C1 segment of cervical spinal cord (tissue), 14 donors: ENCODE data around the gene EXOC6B.

Experiments used
- DNase-seq, 14 donors: peaks; one replicate each; lab custom pipeline; 2025; lab: John Stamatoyannopoulos, UW

EXOC6B gene

DNA sequence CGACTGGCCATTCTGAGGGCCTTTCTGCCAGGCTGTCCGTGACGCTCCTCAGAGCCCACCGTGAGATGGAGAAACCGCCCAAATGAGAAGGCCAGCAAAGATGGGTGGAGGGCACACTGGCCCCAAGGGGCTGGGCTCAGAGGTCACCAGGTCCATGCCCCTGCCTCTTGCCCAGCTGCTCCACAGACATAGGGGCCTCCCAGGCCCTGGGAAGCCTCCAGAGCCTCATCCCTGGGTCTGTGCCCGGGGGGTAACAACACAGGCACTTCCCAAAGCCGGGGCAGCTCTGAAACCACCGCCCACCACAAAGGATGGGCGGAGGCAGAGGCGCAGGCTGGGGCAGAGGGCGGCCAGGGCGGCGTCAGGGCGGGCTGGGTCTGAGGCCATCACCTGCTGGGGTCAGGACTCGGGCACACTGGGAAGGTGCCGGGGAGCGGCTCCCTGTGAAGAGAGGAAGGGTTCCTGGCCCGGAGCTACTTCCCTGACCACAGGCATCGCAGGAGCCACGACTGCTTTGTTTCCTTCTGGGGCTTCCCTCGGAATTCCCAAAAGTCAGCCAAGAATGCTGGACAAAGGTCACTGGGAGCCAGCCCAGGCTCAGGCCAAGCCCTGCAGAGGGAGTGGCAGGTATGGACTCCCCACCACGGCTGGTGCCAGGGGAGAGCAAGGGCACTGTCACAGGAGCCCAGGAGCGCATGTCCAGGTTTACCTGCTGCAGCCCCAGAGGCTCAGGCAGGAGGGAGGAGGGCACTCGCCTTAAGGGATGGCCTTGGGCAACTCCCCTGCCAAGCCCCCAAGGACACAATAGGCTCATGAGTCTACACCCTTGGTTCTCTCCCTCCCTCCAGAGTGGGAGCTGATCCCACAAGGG lies 687.6 kb downstream of the EXOC6B start:
- peak in 1 of 14 donors; percentile 41 for DNase-seq

DNA sequence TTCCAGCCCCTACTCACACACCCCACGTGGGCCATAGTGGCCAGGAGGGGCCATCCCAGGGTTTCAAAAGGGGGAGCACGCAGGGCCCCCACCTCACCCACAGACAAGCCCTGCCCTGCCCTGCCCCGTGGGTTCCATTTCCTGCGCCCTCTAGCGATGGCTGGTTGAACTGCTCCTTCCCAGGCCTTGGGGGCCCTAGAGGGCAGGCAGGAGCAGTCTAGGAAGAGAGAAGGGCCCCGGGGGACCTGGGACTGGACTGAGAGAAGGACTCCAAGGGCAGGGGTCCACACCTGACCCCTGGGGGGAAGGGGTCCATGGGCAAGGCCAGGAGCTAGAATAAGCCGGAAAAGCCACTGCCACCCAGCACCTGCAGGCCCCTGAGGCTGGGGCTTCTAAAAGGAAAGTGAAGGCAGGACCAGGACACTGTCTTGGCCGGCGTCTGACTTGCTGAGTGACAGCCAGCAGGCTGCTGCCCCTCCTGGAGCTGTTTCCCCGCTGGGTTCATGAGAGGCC lies 688.3 kb downstream of the EXOC6B start:
- DNase-seq: peak in 10 of 14 donors; percentile 15 to 72 (median 42)

DNA sequence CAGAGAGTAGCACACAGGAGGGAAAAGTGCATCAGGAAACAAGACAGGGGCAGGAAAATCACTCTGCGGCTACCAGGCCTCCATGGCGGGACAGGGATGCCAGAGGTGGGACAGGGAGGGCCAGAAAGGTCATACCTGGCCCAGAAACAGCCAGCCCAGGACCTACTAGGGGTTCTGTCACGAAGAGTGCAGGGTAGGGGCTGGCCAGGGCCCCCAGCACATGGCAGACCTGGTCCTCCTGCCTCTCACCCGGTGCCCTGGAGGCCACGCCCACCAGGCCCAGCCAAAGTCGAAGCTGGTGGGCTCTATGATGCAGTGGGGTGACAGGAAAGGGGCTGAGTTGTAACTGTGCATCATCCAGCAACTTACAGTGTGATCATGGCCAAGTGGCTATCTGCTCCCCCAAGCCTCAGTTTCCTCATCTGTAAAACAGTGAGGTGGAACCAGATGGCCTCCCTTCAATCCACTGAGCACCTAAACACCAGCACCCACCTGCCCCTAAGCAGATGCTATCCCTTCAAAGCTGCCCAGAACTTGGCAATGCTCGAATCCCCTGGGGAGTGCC lies 688.8 kb downstream of the EXOC6B start:
- DNase-seq: no peak

DNA sequence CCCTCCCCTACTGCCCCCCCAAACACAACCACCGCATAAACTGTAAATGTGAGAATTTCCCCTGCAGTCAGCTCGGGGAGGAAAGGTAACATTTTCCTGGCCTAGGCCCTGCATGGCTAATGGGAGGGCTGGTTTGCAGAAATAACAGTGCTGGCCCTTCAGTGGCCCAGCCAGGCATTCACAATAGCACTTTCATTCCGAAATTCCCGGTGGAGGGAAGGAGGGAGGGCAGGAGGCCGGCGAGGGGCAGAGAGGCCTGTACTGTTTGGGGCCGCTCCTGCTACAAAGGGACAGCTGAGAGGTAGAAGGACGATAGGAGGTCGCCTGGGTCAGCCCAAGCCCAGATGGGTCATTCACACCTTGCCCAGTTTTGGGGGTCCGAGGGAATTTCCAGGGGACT lies 689.5 kb downstream of the EXOC6B start:
- DNase-seq: peak in 4 of 14 donors; percentile 13 to 37 (median 25)

DNA sequence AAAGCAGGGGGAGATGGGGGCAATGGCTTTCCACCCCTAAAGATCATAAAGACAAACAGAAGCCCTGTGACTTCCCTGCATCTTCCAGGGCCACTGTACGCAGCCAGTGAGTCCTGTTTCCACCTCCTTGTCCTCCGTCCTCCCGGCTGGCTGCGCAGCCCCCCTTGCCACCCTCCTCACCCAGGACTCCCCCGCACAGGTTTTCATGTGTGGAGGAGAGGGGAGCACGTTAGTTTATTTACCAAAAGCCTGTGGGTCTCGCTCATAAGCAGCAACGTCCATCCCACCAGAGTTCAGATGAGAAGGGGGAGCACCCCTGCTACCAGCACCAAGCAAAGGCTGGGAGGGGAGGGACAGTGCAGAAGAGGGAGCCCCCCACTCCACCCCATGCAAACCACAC lies 689.9 kb downstream of the EXOC6B start:
- DNase-seq: no peak

DNA sequence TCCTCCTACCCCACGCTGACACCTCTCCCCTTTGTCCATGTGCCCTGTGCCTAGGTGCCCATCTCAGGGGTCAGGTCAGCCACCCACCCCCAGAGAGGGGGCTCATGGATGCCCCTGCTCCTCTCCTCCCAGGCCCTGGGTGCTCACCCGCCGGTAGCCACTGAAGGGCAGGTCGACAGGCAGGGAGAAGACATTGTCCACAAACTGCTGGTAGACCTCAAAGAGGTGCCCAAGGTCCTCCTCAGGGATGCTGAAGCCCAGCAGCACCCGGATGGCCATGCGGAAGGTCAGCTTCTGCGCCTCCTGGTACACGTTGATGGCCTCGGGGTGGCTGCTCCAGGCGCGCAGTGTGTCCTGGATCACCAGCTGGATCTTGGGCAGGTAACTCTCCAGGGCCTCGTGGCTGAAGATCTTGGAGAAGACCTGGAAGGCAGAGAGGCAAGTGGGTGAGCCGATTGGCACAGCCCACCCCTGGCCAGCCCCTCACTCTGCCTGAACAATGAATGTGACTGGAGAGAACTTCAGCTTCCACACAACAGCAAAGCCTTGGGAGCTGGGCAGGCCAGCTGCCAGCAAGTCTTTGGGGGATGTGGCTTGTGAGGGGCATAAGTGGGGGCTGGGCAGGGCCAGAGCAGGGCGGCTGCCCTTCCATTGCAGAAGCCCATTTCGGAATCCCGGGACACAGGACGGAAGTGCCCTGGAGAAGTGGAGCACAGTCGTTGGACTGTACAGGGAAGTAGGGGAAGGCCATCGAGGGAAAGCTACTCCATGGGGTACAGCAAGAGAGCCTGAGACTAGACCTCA lies 690.6 kb downstream of the EXOC6B start:
- DNase-seq: no peak

DNA sequence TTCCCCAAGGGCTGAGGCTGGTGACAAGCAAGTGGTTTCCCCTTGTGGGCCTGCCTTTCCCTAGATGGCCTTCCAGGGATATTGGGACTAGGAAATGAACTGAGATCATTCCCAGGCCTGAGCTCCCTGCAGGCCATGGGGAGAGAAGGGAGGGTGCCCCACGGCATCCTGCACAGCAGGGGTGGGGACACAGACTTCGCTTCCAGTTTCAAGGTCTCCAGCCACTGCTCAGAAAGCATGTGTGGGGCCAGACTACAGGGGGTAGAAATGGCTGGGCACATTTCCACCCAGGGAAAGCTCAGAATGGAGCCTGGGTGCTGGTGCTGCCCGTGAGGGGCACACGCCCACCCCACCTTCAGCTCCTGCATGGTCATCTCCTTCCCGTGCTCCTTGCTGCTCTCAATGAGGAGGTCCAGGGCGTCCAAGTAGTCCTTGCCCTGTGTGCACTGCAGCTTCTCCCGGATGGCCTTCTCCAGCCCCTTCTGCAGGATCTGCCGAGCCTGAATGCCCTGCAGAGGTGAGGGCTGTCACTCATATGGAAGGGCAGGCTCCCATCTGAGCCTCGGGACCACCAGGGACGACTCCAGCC lies 691.3 kb downstream of the EXOC6B start:
- no peak for DNase-seq

DNA sequence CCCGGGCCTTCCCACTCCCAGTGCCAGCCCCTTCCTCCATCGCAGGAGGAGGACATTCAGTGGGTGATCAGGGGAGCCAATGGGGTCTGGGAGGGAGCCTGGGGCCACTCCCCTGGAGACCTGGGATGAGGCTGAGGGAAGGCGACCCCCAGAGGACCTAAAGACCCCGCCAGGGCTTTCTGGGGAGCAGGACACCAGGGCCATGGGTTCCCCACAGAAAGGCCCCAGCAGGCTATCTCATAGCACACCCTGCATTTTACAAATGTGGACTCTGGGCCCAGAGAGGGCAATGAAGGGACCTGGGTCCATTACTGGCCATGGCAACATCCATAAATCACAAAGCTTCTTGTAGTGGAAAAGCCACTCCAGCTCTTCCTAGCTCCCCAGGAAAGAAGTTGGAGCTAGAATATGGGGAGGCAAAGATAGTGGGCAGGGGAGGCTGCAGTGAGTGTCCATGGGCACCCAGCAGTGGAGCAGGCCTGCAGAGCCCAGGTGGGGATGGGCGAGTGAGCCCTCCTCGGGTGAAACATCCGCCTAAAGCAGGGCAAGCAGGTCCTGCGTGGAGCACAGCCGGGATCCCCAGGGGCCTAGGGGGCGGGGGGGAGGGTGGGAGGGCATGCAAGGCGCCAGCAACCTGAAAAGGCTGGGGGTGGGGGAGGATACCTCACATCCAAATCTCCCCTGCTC lies 692.0 kb downstream of the EXOC6B start:
- no peak for DNase-seq

DNA sequence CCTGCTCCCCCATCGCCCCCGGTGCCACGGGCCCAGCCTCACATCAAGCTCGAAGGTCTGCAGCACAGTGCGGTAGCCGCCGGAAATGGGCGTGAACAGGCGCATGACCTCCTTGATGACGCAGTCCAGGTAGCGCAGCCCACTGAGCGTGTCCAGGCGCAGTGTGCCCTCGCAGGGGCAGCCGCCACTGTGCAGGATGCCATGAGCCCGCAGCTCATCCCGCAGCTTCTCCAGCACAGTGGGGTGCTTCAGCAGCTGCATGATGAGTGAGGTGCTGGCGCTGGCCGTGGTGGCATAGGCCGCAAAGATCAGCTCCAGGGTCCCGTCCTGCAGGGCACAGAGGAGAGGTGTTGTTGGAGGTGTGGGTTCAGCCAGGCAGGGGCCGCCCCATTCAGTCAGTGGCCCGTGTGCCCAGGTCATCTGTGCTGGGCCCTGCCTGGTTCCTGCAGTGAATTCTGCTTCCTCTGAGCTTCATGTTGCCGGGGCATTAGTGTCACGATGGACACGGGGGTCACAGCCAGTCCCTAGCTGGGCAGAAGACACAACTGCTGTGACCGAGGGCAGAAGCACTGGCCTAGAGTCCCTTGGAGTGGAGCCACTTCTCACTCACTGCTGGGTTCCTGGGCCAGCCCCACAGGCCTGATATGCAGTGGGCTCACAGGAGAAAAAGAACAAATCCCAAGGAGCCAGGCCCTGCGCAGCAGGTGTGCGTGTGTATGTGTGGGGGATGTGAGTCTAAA lies 692.7 kb downstream of the EXOC6B start:
- no peak for DNase-seq

DNA sequence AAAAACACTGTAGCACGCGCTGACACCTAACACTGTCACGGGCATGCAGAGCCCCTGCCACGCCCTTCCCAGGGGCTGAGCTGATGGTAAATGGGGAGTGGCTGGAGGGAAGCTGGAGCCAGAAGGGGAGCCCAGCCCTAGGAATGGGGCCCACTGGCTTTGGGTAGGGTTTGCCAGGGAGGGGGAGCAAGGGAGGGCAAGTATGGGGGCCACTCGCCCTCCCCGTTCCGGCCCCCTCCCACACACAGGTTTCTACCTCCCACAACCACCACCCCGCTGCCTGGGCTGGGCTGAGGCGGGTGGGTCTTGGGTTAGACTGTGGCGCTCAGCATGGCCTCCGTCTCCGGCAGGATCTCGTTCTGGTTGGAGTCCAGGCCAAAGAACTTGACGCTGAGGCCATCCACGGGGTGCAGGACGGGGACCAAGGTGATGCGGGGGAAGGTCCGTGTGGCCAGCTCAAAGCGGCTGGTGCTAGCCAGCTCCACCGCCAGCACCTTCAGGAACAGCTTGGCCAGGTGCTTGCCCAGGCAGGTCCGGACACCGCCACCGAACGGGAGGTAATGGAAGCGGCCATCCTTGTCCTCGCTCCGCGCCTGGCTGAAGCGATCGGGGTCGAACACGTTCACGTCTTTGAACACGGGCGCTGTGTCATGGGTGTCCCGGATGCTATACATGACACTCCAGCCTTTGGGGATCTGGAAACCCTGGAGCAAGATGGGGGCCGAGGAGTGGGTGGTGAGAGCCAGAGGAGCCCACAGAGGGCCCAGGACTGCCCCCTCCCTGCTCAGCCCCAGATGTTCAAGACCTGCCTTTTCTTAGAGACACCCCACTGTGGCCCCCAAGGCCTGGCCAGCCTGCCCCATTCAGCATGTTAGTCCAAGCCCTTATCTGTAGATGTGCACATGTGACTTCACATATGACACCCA lies 693.7 kb downstream of the EXOC6B start:
- DNase-seq: no peak

DNA sequence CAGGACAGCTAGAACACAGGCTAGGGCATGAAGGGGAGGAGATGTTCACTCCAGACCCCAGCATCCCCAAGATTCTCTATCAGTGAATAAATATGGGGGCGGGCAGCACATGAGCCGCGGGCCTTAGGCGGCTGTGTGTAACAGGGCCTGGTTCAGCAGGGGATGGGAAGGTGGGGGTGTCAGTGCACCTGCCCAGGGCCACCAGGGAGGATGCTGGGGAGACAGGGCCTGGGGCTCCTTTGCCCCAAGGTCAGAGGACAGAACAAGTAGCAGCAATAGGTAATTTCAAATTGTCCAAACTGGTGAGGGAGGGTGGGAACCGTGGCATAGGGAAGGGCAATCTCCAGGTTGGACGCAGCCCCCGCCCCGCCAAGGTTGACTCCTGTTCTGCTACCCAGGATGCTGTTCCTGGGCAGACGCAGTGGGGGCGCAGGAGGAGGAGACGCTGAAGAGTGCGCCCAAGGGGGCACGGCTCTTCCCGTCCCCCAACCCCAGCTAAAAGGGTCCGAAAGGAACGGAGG lies 694.4 kb downstream of the EXOC6B start:
- DNase-seq: no peak

DNA sequence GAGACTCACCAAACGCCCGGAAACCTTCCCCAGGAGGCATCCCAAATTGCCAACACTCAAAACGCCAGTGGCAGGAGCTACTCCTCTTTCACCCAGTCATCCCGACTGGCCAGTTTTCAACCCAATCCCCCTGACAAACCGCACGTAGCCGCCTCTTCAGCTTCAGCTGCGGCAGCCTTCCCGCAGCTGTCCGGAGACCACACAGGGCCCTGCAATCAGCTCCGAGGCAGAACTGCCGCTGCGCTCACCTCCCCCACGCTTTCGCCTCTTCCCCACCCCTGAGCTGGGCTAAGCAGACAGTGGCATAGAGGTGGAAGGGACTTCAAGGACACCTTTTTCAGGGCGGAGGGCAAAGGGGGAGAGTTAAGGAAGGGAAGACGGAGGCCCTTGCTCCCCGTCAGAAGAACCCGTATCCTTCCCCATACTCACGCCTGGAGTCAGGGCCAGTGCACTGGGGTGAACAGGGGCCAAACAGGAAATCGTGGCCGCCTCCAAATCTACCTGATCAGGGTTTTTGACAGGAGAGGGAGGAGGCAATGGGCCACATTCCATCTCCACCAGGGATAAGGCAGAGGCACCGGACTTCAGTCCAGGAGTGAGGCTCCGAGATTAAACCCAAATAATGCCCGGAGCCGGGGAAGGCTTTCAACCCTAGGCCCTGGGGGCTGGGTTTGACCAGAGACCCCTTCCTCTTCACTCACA lies 695.0 kb downstream of the EXOC6B start:
- DNase-seq: peak in 1 of 14 donors; percentile 40

DNA sequence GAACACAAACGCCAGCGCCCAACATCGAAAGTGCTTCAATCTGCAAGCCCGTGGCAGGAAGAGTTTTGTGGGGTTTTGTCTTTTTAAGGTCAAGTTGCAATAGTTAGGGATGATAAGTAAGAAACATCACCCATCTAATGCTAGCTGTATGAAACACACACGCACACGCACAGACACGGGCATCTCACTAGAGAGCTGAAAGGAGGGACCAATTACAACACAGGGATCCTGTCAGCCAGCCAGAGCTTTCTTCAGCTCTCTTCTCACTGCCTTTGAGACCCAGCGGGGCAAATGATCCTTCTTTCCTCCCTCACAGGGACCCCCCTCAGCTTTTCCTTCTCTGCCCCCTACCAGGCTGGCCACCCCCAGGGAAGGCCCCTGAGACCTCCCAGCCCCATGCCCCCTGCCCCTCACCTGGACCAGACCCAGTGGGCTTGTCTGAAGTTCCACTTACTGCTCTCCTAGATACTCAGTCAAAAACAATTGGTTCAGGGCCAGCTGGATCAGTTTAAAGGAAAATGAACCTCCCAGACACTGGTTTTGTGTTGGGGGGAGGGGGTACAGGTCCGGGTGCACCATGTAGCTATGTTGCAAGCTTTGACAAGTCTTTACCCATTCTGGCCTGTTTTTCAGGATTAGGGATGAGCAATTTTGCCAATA lies 696.0 kb downstream of the EXOC6B start:
- peak in 1 of 14 donors; percentile 44 for DNase-seq

DNA sequence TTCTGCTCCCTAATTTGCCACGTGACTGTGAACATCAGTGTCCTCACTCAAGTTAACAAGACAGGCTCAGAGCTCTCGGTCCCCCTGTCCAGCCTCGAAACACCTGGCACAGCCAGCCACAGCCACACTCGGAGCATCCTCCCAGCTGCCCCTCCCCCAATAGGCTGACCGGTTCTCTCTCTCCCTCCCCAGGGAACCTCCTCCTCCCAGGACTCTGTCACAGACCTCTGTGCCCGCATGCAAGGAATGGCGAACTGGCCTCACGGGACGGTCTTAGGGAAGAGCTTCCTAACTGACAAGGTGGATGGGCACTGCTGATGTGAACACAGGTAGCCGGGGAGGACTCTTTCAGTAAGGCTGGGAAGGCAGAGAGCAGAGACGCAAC lies 697.0 kb downstream of the EXOC6B start:
- no peak for DNase-seq

DNA sequence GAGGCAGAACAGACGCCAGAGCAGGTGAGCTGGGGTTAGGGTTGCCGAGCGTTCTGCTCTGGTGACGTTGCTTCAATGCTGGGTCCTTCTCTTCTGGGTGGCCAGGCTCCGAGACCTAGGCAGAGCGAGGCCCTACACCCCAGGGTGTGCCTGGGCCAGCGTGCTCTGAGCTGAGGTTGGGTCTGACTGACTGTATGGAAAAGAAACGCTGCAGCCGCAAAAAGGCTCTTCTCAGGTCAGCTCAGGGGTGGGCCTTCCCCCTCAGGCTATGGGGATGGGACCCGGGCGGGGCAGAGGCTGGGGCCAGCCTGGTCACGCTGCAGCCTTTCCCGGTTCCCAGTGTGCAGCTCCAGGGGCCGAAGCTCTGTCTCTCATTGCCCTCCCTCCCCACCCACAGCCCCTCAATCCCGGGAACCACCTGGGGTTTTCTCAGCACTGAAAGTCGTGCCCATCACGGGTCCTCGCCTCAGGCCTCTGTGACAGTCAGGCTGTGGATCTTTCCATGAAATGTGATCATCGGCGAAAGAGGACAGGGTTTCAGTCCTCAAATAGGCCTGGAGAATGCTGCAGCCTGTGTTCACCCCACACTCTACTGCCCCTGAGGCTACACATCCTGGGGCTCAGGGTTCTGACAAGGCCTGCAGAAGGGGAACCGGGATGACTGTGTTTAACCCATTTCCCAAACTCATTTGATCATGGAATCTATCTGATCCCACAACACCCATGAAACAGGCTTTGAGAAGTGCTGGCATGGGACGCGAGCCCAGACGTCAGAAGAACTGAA lies 697.6 kb downstream of the EXOC6B start:
- DNase-seq: no peak

DNA sequence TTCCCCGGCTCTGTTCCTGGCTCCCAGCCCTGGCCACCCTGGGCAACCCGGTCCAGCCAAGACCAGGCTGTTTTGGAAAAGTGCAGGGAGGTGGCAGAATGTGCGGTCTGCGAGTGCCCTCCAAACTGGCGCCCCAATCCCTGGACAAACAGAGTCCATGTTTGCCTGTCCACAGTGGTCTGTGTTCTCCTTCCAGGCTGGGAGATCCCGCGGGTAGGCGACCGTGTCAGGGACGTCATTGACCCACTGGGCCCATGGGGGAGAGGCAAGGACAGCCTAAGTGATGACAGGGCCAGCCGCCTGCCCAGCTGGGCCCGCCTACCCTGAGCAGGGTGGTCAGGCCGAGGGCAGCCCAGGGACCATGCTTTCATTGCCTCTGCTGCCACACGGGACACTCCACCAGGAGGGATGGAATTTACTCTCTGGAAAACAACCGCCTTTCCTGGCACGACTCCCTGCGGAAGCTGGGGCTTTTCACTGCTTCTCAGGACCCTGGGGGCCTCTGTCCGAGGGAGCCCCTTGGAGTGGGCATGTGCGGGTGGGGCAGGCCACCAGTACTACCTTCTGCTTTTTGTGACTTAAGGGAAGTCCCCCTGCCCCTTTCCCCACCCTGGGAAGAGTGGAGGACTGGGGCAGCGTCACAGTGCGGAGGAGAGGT lies 698.3 kb downstream of the EXOC6B start:
- DNase-seq: no peak
